ENCODE results near the gene MARCHF6. TPM values are rescaled to one million over a fixed set of nuclear protein-coding genes. Genes with fewer than 3 reads are reported as not detected.

Gene MARCHF6
- total RNA-seq, 1 donor from 2014 or later = 81.9 TPM

DNA sequence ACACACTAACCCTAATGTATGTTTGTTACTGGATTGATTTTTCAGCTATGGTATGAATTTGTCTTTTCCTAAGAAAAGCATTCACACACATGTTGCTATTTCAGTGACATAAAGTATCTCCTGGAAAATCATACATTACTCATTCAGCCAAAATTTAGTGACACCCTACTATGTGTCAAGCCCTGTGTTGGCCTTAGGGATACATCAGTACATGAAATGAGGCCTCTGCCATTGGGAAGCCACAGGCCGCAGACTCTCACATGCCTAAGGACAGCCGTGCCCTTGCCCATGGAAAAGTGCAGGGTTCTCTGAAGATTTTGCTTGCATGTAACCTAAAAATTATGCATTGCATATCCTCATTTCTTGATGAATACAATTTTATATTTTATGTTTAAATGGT is 5.2 kb upstream of the MARCHF6 start:
- intact Hi-C loops (cut with micrococcal nuclease) = no loop called here

DNA sequence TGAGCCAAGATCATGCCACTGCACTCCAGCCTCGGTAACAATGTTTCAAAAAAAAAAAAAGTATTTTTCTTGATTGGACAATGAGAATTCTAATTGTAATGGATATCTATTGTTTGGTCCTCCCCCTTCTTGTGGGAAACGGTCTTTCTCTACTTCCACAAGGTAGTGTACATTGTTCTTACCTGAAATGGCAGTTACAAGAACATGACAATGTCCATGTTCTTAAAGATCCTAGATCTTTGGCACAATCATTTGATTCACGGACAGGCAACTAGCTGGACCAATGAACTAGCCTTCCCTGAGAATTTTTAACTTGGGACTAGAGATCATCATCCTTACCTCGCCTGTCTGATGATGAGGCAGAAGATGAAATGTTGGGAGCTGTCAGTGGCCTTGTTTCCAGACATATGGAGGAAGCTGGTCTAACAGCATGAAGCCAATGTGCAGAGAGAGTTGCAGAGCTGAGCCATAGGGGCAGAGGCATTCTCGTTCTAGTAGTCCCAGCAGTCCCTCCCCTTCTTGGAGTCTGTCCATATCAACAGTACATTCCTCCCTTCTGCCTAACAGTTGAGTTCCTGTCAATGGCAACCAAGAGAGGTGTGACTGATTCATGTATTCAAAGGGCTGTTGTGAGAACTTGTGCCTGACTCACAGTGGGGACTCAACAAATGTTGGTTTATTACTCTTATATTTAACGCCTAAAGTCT is 2.1 kb upstream of the MARCHF6 start:
- intact Hi-C loops (cut with micrococcal nuclease) = no loop called here

DNA sequence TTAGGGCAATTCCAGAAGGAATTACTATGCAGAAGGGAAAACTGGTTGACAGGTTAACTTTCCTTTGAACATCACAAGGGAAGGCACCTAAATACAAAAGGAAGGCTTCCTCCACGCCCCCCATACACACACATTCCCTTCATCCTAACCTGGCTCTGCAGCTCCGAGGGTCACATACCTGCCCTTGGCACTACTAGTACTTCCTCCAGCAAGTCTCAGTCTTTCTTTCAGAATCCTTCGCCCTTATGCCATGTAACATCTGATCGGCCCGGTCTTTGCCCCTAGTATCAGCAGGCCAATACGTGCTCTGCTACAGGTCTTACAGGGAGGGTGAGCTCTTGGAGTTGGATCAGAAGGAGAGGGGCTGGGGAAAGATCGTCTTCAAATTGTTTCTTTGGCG is 1.6 kb upstream of the MARCHF6 start:
- intact Hi-C loops (cut with micrococcal nuclease) = loop anchor here (2.0 kb wide), 1 partner anchor 283 kb away; no protein-coding TSS in a partner anchor

DNA sequence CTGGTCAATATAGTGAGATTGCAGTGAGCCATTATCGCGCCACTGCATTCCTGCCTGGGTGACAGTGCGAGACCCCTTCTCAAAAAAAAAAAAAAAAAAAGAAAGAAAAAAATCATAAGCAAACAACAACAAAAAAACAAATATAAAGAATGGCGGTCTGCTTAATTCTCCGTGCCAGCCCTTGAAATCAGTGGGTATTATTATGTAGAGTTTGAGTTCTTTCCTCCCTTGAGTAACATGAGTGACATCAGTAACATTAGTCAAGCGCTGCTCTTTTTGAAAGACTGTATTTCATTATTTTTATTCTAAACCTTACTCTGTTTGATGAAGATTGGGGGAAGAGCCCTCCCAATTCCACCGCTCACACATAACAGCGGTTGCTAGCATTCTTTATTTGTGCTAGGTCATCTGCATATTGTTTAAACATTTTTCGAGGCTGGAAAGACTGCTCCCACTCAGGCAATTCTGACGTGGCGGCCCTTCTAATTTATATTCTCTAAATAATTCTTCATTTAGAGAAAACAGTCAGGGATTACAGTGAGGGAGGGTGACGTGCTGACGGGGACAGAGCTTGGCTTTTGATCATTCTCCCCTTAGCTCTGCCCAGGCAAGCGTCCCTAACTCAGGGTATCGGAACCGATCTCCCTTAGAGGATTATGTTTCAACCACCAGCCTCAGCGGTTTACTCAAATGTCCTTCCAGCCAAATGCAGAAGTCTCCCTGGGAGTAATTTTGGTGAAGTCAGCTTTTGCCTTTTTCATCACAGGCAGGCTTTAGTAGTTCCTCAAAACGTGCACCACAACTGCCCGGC is 860 bp upstream of the MARCHF6 start:
- intact Hi-C loops (cut with micrococcal nuclease) = loop anchor here (1.0 to 2.0 kb wide), 3 partner anchors 102 to 409 kb away; partner anchors contain the start of genes CCT5 and DAP

DNA sequence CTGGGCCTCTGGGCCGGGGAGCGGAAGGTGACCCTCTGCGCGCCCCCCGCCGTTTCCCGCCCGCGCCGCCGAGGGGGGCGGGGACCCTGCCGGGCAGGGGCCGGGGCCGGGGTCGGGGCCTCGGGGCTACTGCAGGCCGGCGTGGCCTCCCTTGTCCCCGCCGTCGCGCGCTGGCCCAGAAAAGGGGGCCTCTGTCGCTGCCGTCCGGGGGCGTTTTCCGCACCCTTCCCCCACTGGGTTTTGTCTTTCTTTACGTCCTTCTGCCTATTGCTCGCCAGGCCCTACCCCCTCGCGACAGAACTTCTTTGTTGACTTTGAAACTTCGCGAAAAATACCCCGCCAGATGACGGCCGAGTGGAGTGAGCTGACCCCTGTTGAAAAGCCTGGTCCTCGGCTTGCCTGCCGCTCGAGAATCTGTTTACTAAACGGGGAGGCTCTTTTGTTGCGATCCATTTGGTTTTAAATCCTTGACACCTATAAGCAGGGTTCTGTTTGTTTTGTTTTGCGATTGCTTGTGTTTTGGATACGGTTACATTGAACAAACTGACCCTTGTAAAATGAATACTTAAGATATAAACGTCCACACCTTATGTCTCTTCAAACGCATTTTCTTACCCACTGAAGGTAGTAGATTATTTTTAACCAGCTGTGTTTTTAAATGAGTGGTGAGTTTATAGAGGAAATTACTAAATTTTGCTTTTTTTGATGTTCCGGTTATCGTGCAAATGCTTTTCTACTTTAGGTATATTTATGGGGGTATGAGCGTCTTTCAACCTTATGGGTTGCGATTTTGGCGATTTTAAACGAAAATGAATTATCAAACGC is 765 bp downstream of the MARCHF6 start:
- intact Hi-C loops (cut with micrococcal nuclease) = loop anchor here (1.0 to 2.0 kb wide), 2 partner anchors 87 to 210 kb away; partner anchors contain the start of genes ANKRD33B and ROPN1L

DNA sequence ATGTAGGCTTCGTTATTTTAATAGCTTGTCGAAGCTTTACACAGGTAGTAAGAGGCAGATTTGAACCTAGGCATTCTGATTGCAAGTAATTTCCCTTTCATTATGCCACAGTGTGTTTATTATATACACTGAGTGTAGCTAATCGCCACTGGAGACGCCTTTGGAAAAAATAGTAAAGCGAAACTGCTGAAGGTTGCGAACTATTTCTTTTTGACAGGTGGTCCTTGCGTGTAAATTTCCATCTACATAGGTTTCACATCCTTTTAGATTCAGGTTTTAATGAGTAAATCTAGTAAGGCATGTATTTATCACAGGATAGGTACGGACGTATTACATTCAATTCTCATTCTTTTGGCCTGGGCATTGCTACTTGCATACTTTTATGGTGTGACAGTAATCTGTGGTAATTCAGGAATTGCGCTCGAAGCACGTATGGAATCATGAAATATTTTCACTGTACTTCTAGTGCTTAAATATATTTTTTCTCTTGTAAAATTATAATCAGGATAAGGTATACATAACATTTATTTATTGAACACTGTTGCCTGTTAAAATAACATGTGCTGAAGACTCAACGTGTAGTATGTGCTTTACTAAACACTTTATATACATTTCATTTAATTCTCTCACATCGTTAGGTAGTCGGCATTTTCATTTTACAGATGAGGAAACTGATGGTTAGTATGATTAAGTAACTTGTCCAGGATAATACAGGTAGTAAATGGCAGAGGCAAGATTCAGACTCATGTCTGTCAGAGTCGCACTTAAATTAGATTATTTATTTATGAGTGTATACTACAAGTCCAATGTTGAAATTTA is 1.8 kb downstream of the MARCHF6 start:
- intact Hi-C loops (cut with micrococcal nuclease) = loop anchor here (2.0 kb wide), 1 partner anchor 86 kb away; the partner anchor contains the start of gene ROPN1L

DNA sequence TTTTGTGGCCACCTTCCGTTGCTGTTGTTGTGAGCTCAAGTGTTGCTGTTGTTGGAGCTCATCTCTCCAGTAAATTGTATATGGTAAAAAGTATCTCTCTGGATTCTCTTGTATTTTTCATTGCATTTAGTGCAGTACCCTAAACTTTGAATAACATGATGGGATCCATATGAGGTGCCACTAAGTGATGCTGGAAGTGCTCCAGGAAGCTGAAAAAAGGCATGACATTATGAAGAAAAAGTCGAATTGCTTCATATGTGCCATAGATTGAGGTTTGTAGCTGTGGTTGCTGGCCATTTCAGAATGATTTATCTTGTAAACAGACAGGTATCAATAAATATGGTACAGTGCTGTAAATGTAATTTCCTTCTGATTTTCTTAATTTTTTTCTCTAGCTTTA is 5.5 kb downstream of the MARCHF6 start:
- intact Hi-C loops (cut with micrococcal nuclease) = no loop called here

DNA sequence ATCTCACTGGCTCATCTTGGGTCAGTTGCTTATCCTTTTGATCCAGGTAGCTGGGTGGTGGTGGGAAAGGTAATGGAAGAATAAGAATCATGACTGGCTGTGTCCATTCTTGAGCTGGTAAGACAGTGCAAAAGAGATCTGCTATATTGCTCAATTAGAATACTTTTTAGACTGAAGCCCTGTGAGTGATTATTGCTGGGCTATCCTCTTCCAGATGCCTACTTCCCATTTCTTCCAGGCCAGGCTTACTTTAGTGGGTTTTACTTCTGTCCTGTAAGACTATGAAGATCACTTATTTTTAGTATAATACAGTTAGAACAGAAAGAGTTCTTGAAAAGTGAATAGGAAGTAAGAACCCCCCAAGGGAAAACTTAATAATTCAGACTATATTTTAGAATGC is 7.2 kb downstream of the MARCHF6 start:
- intact Hi-C loops (cut with micrococcal nuclease) = no loop called here

DNA sequence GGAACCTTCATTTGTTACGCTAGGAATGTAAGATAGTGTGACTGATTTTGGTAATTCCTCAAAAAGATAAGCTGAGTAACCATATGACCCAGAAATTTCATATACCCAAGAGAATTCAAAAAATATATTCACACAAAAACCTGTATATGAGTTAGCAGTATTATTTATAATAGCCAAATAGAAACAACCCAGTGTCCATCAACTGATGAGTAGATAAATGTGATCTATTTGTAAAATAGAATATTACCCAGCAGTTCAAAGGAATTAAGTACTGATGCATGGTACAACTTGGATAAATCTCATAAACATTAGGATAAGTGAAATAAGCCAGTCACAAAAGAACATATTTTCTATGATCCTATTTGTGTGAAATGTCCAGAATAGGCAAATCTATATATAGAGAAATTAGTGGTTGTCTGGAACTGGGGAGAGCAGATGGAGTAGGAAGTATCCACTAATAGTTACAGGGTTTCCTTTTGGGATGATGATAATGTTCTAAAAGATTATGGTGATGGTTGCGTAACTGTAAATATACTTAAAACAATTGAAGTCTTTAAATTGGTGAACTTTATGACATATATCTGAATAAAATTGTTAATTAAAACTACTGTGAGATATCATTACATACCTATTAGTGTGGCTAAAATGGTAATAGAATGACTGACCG is 10.2 kb downstream of the MARCHF6 start:
- intact Hi-C loops (cut with micrococcal nuclease) = loop anchor here (1.0 kb wide), 1 partner anchor 79 kb away; no protein-coding TSS in a partner anchor

DNA sequence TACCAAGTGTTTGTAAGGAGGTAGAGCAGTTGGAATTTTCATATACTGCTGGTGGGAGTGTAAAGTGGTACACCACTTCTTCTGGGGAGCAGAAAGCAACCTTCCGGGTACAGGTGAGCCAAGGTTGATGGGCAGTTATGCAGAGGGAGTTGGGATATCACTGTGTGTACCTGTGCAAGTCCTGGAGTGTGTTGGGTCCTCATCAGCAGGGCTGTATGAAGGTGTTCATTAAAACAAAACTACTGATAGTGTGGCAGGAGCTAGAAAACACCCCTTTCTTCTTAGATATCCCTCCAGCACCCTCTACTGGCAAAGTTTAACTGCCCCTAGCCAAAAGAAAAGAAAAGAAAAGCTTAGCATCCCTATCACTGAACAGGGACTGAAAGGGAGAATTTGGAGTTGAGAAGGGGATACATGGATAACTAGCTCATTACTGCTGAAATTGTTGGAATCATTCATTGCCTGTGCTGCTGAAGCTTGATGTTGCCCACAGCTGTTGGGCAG is 10.7 kb downstream of the MARCHF6 start:
- intact Hi-C loops (cut with micrococcal nuclease) = loop anchor here (1.0 kb wide), 1 partner anchor 80 kb away; no protein-coding TSS in a partner anchor

DNA sequence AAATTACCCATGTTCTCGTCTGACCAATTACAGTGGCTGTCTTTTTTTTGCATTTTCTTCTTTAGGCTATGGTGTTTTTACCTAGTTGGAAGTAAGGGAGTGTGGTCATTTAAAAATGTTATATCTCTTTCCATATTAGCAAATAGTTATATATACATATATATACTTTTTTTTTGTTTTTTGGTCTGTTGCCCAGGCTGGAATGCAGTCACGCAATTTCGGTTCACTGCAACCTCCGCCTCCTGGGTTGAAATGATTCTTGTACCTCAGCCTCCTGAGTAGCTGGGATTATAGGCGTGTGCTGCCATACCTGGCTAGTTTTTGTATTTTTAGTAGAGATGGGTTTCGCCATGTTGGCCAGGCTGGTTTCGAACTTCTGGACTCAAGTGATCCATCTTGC is 12.3 kb downstream of the MARCHF6 start:
- intact Hi-C loops (cut with micrococcal nuclease) = no loop called here

DNA sequence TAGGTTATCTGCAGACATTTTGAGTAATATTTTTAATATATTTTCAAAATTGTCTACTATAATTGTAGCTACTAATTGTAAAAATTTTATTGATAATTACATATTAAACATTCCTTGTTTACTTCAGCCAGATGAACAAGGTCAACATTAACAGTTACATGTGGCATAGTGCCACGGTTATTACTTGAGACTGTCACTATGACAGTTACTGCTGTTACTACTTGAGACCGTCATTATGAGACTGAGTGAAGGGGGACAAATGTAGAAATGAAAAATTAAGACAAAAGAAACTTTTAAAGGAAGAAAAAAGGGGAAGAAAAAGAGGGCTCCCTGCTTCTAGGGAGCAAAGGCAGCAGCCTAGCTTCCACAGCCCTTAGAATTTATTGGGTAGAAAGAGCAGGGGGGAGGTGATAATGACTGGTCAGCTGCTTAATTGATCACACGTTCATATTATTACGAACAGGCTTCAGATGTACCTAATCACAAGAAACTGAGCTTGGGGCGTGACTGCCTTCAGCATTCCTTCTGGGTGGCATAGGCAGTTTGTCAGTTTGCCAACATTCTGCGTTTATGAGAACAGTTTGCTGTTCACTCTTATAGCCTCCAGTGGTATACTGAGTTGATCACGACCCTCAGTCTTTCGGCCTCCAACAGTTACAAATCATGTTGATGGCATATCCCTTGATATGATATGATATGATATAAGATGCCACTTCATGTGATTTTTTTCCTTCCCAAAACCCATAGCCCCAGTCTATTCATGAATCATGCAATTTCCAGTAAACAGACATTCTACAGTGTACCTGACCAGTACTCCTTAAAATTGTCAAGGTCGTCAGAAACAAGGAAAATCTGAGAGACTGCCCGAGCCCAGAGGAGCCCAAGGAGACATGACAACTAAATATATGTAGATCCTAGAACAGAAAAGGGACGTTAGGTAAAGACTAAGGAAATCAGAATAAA is 13.1 kb downstream of the MARCHF6 start:
- intact Hi-C loops (cut with micrococcal nuclease) = no loop called here

DNA sequence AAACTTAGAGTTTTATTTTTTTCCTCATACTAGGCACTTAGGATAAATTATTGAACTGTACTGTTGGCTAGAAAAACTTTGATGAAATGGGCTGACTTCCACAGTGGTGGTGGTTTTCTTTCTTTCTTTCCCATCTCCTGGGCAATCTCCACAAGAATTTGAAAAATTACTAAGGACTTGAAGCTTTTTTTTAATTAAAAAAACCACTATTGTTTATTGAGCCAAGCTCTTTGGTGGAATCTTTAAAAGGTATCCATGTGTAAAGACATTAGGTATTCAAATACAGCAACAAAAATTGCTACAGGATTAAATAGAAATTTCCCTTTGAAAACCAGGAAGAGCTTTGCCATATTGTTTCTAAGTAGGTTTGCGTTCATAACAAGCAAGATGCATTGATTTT is 14.1 kb downstream of the MARCHF6 start:
- intact Hi-C loops (cut with micrococcal nuclease) = no loop called here

DNA sequence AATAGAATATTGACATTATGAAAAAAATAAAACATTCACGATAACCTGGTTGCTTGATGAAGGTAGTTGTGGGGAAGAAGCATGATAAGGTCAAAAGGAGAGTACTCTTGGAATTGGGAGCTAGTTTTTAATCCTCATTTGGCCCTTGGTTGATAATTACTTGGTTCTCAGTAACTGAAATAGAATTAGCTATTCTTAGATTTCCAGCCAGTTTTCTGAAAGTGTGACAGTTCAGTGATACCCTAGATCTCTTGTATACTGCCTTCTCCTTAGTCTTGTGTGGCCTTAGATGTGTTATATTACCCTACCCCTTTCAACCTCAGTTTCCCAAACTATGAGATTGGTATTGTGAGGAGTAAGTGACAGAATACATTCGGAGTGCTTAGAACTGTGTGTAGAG is 17.4 kb downstream of the MARCHF6 start:
- intact Hi-C loops (cut with micrococcal nuclease) = loop anchor here (2.0 kb wide), 1 partner anchor 14 kb away; no protein-coding TSS in a partner anchor

DNA sequence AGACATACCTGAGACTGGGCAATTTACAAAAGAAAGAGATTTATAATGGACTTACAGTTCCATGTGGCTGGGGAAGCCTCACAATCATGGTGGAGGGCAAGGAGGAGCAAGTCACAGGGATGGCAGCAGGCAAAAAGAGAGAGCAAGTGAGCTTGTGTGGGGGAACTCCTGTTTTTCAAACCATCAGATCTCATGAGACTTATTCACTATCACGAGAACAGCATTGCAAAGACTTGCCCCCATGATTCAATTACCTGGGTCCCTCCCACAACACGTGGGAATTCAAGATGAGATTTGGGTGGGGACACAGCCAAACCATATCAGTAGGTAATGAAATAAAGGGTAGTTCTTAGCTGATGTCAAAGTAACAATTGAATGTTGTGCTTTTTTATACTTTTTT is 17.9 kb downstream of the MARCHF6 start:
- intact Hi-C loops (cut with micrococcal nuclease) = loop anchor here (2.0 kb wide), 1 partner anchor 15 kb away; no protein-coding TSS in a partner anchor

DNA sequence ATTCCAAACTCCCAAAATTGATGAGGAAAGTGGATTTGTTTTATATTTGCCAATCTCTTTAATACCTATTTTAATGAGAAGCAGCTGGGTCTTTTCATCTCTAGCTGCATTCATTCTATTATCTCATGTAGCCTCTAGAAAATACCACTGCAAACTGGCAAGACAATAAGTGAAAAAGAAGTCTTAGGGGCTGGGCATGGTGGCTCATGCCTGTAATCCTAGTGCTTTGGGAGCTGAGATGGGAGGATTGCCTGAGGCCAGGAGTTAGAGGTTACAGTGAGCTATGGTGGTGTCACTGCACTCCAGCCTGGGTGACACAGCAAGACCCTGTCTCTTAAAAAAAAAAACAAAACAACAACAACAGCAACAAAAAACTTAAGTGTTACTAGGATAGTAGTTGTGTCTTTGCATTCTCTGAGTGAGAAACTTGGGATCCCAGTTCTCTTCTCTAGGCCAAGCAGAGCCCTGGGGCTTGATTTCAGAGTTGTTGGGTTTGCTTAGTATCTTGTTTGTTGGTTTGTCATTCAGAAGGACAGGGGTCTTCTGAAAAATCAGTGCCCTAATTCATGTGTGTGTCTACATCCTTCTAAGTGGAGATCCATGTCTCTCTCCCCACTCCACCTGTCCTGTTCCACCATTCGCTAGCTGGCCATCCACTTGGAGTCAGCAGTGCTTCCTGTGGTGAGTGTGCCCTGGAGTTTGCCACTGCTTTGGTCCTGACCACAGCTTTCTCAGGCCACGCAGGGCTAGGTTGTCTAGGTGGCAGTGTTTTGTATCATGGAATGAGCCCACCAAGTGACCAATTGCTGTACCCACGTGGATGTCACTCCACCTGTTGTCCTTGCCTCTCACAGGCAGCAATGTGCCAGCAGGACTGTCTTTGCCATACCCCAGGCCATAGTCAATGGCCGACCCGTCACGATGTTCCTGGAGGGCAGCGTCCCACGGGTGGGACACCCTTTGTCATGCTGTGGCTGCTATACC is 19.5 kb downstream of the MARCHF6 start:
- intact Hi-C loops (cut with micrococcal nuclease) = no loop called here

All from T-helper 2 cell treated with Interferon-gamma antibody and Interleukin-4, amounts not matched to agents 100 ng/mL and 5 ng/mL, for 36 hours (primary cell).